ENCODE data around the gene FHOD3. TPM values are rescaled to one million over a fixed set of nuclear protein-coding genes. Genes with fewer than 3 reads are reported as not detected.

Gene FHOD3
- total RNA-seq: 1 to 10 TPM; 1.2 to 1.3 TPM
- under 1 TPM in 1 of 2 donors, not detected in 1; 0.57 TPM for polyA plus RNA-seq

DNA sequence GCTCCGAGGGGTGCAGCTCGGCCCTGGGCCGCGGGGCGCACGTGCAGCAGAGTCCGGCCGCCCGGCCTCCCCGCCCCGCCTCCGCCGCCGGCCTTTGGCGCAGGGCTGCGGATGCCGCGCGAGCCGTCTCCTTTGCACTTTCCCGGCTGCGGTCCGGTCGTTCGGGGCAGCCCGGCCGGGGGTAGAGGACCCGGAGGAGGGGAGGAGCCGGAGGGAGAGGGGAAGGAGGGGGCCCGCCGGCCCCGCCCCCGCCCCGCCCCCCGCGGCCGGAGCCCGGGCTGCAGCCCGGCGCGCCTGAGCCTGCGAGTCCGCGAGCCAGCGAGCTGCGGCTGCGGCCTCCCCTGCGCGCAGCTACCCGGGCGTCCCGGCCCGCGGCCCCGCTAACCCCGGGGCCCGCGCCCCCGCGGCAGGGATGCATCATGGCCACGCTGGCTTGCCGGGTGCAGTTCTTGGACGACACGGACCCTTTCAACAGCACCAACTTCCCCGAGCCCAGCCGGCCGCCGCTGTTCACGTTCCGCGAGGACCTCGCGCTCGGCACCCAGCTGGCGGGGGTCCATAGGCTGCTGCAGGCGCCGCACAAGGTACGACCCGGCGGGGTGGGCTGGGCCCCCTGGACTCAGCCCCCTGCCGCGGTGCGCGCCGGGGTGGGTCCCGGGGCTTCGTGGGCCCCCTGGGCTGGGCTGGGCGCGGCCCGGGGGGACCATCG is at the start of gene FHOD3:
Gene FHOD3 (plus strand): TSS at position 297 of the 709 bp plus-strand sequence. CDS start 123 bp downstream, at position 420.
- H3K4me1 ChIP-seq (ENCODE audit: control insufficient read depth in 4 of 4, insufficient read depth in 4 of 4, low read length in 3 of 4): peaks cover 5 to 19% (median 12%) of the 10 kb centered on the region in 4 donors
- DNase-seq (ENCODE audit: low spot score): peak; percentile 53
- TF ChIP-seq HNF4A (conservative IDR thresholded peaks at IDR 0.05): no peak
- TF ChIP-seq EGR1 (IDR thresholded peaks at IDR 0.05; ENCODE audit: low read depth in 2 of 2): no peak
- H3K27ac ChIP-seq (ENCODE audit: low read depth in 1 of 2, low read length in 2 of 2): peak within 1 kb of the TSS; percentile 19 to 43
- no peak within 1 kb of the TSS for H3K9ac ChIP-seq (ENCODE audit: low read depth in 1 of 2, low read length in 2 of 2)
- H3K27me3 ChIP-seq (ENCODE audit: control insufficient read depth in 4 of 4, insufficient read depth in 4 of 4, low read length in 3 of 4): peaks cover 0 to 18% (median 2%) of the 10 kb centered on the region in 4 donors
- no peaks in the 10 kb centered on the region for H3K9me3 ChIP-seq (ENCODE audit: control insufficient read depth in 4 of 4, low read length in 3 of 4)
- peak within 1 kb of the TSS; percentile 51 to 63 (median 53) for H3K4me3 ChIP-seq (ENCODE audit: low read depth in 1 of 3, low read length in 3 of 3)
- H3K36me3 ChIP-seq (ENCODE audit: control insufficient read depth in 4 of 4, insufficient read depth in 3 of 4, low read depth in 1 of 4, low read length in 3 of 4): no peaks in the 10 kb centered on the region
- WGBS: under 1% methylated on average over 91 of the region's 91 CpGs

DNA sequence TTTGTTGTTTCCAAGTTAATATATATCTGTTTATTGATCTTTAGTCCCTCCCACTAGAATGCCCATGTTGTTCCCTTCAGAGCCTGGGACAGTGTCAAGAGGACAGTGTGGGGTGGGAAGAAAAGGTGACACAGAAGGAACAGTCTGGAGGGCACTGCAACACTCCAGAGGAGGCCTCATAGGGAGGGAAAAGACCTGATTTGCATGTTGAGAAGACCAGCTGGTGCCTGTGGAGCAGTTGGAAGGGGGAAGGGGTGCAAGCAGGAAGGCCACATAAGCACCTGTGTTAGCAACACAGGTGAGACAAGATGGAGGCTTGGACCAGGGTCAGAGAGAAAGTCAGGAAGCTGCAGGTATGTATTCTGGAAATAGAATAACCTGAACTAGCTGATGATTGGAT is 48.1 kb upstream of the FHOD3 start:
- no peaks in the 10 kb centered on the region for H3K9me3 ChIP-seq (ENCODE audit: control insufficient read depth in 4 of 4, low read length in 3 of 4)
- no peaks in the 10 kb centered on the region for H3K27me3 ChIP-seq (ENCODE audit: control insufficient read depth in 4 of 4, insufficient read depth in 4 of 4, low read length in 3 of 4)
- no peak overlapping the region for H3K9ac ChIP-seq (ENCODE audit: low read depth in 1 of 2, low read length in 2 of 2)
- no peaks in the 10 kb centered on the region for H3K4me1 ChIP-seq (ENCODE audit: control insufficient read depth in 4 of 4, insufficient read depth in 4 of 4, low read length in 3 of 4)
- no peak overlapping the region for H3K27ac ChIP-seq (ENCODE audit: low read depth in 1 of 2, low read length in 2 of 2)
- peaks cover 7 to 31% (median 22%) of the 10 kb centered on the region in 4 donors for H3K36me3 ChIP-seq (ENCODE audit: control insufficient read depth in 4 of 4, insufficient read depth in 3 of 4, low read depth in 1 of 4, low read length in 3 of 4)
- no peak overlapping the region for H3K4me3 ChIP-seq (ENCODE audit: low read depth in 1 of 3, low read length in 3 of 3)
- TF ChIP-seq YY1 (IDR thresholded peaks at IDR 0.05) (no peak), HNF4A (conservative IDR thresholded peaks at IDR 0.05) (no peak), FOXA2 (IDR thresholded peaks at IDR 0.05) (no peak), HNF4G (IDR thresholded peaks at IDR 0.05) (no peak), FOXA1 (IDR thresholded peaks at IDR 0.05) (no peak)
- TF ChIP-seq, protein P1, sequence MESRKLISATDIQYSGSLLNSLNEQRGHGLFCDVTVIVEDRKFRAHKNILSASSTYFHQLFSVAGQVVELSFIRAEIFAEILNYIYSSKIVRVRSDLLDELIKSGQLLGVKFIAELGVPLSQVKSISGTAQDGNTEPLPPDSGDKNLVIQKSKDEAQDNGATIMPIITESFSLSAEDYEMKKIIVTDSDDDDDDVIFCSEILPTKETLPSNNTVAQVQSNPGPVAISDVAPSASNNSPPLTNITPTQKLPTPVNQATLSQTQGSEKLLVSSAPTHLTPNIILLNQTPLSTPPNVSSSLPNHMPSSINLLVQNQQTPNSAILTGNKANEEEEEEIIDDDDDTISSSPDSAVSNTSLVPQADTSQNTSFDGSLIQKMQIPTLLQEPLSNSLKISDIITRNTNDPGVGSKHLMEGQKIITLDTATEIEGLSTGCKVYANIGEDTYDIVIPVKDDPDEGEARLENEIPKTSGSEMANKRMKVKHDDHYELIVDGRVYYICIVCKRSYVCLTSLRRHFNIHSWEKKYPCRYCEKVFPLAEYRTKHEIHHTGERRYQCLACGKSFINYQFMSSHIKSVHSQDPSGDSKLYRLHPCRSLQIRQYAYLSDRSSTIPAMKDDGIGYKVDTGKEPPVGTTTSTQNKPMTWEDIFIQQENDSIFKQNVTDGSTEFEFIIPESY (IDR thresholded peaks at IDR 0.05): no peak
- TF ChIP-seq, protein P2, sequence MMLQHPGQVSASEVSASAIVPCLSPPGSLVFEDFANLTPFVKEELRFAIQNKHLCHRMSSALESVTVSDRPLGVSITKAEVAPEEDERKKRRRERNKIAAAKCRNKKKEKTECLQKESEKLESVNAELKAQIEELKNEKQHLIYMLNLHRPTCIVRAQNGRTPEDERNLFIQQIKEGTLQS (IDR thresholded peaks at IDR 0.05): no peak
- TF ChIP-seq, protein P3, sequence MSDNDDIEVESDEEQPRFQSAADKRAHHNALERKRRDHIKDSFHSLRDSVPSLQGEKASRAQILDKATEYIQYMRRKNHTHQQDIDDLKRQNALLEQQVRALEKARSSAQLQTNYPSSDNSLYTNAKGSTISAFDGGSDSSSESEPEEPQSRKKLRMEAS (IDR thresholded peaks at IDR 0.05): no peak
- no peak for DNase-seq (ENCODE audit: low spot score)

DNA sequence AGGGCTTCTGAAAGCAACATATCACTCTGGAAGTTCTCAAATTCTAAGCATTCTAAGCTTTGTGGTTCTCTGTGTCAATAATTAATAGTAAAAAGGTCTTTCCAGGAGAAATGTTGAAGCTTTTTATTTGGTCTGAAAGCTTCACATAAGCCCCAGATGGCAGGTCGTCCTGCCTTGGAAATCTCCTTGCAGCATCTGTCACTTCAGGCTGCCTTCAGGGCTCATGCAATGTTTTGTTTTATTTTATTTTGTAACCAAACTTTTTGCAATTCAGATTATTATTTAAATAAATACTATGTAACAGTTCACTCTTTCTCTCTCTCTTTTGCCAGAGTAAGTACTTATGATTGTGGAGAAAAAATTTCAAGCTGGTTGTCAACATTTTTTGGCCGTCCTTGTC is 46.7 kb upstream of the FHOD3 start:
- Histone ChIP-seq H3K4me1 (ENCODE audit: control insufficient read depth in 4 of 4, insufficient read depth in 4 of 4, low read length in 3 of 4) (no peaks in the 10 kb centered on the region), H3K27ac (ENCODE audit: low read depth in 1 of 2, low read length in 2 of 2) (no peak overlapping the region), H3K27me3 (ENCODE audit: control insufficient read depth in 4 of 4, insufficient read depth in 4 of 4, low read length in 3 of 4) (no peaks in the 10 kb centered on the region), H3K36me3 (ENCODE audit: control insufficient read depth in 4 of 4, insufficient read depth in 3 of 4, low read depth in 1 of 4, low read length in 3 of 4) (peaks cover 11 to 31% (median 19%) of the 10 kb centered on the region in 4 donors), H3K4me3 (ENCODE audit: low read depth in 1 of 3, low read length in 3 of 3) (no peak overlapping the region), H3K9me3 (ENCODE audit: control insufficient read depth in 4 of 4, low read length in 3 of 4) (no peaks in the 10 kb centered on the region), H3K9ac (ENCODE audit: low read depth in 1 of 2, low read length in 2 of 2) (no peak overlapping the region)
- no peak for TF ChIP-seq TAF1 (conservative IDR thresholded peaks at IDR 0.05)
- no peak for TF ChIP-seq FOXA2 (IDR thresholded peaks at IDR 0.05)
- TF ChIP-seq, protein P1 (IDR thresholded peaks at IDR 0.05): no peak
- no peak for TF ChIP-seq EGR1 (IDR thresholded peaks at IDR 0.05; ENCODE audit: low read depth in 2 of 2)
- TF ChIP-seq YY1 (IDR thresholded peaks at IDR 0.05): no peak
- TF ChIP-seq RAD21 (IDR thresholded peaks at IDR 0.05): no peak
- no peak for TF ChIP-seq RXRA (IDR thresholded peaks at IDR 0.05)
- TF ChIP-seq HNF4A (conservative IDR thresholded peaks at IDR 0.05): no peak
- TF ChIP-seq, protein P4, sequence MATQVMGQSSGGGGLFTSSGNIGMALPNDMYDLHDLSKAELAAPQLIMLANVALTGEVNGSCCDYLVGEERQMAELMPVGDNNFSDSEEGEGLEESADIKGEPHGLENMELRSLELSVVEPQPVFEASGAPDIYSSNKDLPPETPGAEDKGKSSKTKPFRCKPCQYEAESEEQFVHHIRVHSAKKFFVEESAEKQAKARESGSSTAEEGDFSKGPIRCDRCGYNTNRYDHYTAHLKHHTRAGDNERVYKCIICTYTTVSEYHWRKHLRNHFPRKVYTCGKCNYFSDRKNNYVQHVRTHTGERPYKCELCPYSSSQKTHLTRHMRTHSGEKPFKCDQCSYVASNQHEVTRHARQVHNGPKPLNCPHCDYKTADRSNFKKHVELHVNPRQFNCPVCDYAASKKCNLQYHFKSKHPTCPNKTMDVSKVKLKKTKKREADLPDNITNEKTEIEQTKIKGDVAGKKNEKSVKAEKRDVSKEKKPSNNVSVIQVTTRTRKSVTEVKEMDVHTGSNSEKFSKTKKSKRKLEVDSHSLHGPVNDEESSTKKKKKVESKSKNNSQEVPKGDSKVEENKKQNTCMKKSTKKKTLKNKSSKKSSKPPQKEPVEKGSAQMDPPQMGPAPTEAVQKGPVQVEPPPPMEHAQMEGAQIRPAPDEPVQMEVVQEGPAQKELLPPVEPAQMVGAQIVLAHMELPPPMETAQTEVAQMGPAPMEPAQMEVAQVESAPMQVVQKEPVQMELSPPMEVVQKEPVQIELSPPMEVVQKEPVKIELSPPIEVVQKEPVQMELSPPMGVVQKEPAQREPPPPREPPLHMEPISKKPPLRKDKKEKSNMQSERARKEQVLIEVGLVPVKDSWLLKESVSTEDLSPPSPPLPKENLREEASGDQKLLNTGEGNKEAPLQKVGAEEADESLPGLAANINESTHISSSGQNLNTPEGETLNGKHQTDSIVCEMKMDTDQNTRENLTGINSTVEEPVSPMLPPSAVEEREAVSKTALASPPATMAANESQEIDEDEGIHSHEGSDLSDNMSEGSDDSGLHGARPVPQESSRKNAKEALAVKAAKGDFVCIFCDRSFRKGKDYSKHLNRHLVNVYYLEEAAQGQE (IDR thresholded peaks at IDR 0.05): no peak
- no peak for TF ChIP-seq GABPA (IDR thresholded peaks at IDR 0.05 in 1 of 2, conservative IDR thresholded peaks at IDR 0.05 in 1 of 2)
- no peak for TF ChIP-seq SP1 (IDR thresholded peaks at IDR 0.05)
- TF ChIP-seq, protein P3 (IDR thresholded peaks at IDR 0.05): no peak
- no peak for TF ChIP-seq HNF4G (IDR thresholded peaks at IDR 0.05)
- TF ChIP-seq JUND (IDR thresholded peaks at IDR 0.05): no peak
- 92% methylated on average over 2 of the region's 2 CpGs for whole genome bisulfite sequencing
- no peak for DNase-seq (ENCODE audit: low spot score)
